Stimulated activated CD4-positive, alpha-beta T cell treated with anti-CD3 and anti-CD28 coated beads, Interleukin-15, amount 100 ng/mL, for 48 hours (primary cell): ENCODE data around the gene PIWIL1.

Experiments
- DNase-seq, 2 donors: peaks; one replicate each; pipeline ENCODE4 v3.0.0-alpha.2; 2020; ENCODE audit warnings: low read depth in 2 of 2

PIWIL1 gene

DNA sequence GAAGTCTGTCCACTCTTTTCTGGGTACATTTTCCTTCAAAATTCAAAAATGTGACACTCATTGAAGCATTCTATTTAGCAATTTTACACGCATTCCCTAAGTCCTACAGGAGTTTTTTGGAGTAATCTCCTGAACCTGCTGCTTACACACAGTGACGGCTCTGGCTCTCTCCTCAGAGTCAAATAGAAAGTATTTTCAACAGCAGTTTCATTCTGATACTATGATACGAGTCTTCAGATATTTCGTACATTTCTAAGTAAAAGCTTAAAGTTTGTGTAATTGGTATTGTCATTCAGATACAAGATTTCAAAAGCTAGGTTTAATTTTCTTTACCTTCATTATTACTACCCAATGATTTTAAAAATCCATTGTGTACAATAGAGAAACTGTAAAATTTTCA lies 36.4 kb downstream of the PIWIL1 start:
- DNase-seq = no peak

- no peak for DNase-seq
Observed at GRCh38 chr12:130375296-130376287, 37.9 kb downstream of the PIWIL1 start.

DNA sequence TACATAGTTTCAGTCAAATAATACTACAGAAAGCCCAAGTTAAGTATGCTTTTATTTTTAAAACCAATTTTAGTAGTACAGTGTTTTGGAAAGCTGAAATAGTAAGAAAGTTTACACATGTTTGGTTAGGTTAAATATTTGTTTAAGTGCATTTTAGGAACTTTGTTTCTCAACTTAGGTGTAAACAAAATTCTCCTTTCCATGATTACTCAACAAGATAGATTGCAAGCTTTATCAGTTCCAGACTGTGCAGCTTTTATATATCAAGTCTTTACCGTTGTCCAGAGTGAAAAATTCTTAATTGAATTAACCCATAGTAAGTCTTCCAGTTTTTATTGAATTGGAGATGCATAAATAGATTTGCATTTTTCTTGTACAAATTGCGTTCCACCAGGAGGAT lies 45.1 kb downstream of the PIWIL1 start:
- DNase-seq = no peak

- DNase-seq = no peak
Observed at GRCh38 chr12:130384234-130384633, 46.5 kb downstream of the PIWIL1 start.

DNA sequence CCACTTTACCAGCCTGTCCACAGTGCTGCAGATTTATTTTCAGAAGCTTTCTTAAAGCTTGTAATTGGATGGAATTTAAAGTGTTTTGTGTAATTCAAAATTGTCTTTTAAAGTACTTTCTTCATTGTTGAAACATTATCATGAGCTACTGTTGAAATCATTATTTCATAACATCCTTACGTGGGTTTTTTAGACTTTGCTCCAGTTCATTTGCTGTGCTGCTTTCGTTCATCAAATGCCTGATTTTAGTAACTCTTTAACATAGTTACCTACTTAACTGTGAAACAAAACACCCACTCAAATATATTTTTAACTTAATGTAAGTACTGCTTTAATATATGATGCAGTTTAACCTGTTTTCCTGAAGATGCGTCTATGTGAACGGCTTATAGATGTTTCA lies 47.5 kb downstream of the PIWIL1 start:
- DNase-seq = no peak

DNA sequence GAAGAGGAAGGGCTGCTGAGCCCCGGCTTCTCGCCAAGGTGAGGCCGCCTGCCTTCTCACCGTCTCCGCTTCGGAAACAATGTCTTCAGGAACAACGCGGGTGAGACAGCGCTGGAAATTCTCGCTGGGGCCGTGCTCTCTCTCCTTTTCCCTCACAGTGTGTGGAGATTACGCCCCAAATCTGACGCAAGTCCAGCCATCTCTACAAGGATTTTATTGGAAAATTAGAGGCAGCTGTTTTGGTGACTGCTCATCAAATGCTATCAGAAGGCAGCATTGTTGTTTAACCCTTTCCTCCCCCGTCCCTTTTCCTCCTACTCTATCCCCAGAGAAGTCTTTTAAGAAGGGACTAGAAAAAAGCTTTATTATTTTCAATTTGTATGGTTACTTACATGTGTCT lies 53.5 kb downstream of the PIWIL1 start:
- no peak for DNase-seq

DNA sequence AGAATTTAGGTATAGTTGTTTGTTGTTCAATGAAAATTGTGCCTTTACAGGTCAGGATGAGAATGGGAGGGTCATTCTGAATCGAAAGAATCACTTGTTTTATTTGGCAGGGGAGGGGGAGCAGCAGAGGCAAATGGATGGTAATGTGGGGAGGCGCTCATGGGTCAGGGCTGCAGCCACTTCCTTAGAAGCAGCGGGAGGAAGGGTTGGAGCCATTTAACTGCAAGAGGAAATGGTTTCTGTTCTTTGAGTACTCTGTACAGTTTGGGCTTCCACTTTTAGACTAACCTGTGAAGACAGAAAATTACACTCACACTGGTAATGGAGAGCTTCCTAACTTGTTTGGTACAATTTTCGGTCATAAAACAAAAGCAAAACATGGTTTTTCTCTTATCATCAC lies 57.2 kb downstream of the PIWIL1 start:
- DNase-seq = no peak

DNA sequence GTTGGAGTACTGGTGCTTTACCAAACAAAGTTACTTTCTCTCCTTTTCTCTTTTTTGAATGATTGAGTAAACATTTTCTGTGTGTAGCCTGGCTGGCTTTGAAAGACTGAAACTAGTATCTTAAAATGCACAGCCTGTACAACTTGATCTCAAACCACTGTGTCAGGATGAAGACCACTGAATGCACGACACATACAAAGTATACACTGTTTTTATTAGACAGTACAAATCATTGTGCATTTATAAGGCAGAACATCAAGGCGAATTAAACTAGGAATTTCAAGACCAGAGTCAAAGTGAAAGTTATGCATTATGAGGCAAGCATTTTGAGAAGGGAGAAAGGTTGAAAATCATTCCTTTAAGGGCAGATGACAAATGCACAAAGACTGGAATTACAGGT lies 59.0 kb downstream of the PIWIL1 start:
- no peak for DNase-seq

DNA sequence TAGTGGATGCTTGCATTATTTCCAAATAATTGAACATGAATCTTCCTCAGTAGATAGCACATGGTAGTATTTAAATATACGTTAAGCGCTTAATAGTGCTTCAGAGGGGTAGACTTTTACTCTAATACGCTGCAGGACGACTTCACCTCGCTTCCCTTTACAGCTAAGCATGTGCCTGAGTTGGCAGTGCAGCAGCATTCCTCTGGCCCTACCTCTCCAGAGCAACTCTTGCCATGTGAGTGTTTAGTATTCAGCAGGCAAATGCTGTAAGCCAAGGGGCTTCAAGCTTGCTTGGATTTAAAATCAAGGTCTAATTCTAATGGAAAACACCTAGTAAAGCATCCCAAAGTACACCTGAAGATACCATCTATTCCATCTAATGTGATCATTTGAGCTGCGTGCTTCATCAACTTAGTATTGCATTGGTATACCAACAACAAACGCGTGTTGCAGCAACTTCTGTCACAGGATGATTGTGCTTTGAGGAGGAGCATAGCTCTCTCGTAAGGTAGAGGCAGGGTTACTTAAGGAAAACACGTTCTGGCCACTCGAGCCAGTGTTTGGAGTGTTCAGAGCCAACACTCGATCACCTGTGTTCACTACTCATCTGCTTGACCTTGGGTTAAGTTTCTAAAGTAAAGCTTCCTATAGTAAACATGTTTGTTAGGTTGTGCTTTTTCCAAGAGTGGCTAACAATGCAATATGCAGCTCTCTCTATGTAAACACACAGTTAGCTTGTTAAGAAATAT lies 60.6 kb downstream of the PIWIL1 start:
- DNase-seq = no peak

DNA sequence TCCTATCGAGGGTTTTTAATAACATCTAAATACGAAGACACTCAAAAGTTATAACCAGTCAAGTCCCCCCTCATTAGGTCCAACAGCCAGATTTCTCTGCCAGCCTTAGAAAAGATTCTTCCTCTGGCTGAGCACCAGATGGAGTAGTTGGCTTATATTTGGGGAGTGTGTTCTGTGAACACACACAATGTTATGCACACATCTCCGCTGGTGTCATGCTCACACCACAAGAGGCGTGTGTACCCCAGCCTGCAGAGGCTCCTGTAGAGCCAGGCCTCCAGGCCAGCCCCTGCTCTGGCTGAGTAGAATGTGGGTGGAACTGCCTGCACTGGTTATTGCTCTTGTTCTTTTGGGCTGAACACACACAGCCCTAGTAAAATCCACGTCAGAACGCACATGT lies 64.0 kb downstream of the PIWIL1 start:
- no peak for DNase-seq

DNA sequence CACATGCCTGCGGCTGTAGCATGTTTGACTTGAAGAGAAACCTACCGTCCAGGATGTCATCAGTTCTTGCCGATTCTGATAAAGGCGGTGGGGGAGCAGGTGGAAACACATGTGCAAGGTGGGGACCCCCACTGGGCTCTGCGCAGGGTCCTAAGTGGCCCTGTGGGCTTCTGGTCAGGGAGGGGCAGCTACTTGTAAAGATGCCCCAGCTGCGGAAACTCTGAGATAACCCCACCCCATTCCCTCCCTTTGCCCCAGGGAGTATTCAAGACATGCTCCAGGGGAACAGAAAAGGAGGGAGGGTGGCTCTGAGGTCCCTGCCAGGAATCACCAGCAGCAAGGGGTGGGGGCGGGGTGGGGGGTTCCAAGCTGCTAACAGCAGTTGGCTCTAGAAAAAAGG lies 67.6 kb downstream of the PIWIL1 start:
- DNase-seq = no peak

GRCh38 chr12:130412384-130412783 lies 74.7 kb downstream of the PIWIL1 start:
- DNase-seq = no peak

- no peak for DNase-seq
Observed at GRCh38 chr12:130413909-130414308, 76.2 kb downstream of the PIWIL1 start.

DNA sequence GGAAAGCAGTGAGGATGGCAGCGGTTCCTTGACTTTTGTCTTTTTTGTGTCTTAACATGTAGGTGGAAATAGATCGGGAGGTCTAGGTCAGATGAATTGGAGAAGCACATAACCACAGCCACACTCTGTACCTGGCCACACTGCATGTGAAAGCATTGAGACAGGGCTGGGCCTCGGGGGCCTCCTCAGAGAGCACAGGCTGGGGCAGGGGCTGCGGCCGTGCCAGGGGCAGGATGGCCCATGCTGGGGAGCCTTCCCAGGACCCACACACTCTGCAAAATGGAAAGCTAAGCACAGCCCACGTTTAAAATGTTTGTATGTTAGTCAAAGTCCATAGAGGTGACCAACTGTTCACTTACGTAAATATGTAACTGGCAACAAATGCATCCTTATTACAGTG lies 76.7 kb downstream of the PIWIL1 start:
- DNase-seq = no peak

- DNase-seq = no peak
Observed at GRCh38 chr12:130418251-130418650, 80.6 kb downstream of the PIWIL1 start.

- no peak for DNase-seq
Observed at GRCh38 chr12:130419116-130419515, 81.4 kb downstream of the PIWIL1 start.

DNA sequence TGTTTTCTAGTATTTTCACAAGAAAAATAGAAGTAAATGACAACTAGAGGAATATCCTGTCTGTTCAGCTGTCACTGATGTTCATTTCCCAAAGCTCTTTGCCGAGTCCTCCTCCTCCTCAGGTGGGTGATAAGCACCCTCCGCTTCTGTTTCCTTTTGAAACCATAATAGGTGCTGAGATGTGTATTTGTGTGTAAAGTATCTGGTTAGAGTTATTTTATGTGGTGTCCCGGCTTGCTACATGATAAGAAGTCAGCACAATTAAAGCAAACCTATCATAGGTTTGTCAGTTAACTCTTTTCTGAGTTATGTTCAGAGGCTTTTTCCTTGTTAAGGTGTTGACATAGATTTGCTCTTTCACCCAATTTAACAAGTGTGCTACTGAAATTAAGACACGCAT lies 82.4 kb downstream of the PIWIL1 start:
- no peak for DNase-seq

DNA sequence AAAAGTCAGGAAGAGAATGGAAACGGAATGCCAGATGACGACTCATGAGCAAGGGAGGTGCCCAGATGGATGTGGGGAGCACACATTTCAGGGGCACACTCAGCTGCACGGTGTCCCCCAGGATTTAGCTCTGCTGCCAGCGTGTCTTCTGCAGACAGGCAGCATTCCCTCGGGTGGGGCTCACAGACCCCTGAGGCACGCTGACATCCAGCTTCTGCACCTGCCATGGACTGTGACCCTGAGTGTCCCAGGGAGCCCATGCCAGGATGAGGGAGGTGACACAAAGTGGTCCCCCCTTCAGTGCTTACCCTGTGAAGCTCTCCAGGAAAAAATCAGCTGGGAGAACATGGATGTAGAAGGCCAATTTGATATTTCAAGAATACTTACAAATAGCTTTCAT lies 84.2 kb downstream of the PIWIL1 start:
- DNase-seq = no peak
